Skin of body (tissue), 3 donors: ENCODE data around the gene NUDT9. TPM values are rescaled to one million over a fixed set of nuclear protein-coding genes. Genes with fewer than 3 reads are reported as not detected.

Experiments used
- DNase-seq: peaks from one replicate; lab custom pipeline; 2025; lab: John Stamatoyannopoulos, UW
- small RNA-seq: library from RNA; depleted of rRNA; stranded (forward); fragments of <200 nt; gene quantifications from one replicate; pipeline ENCODE3, GENCODE V24; 2014; ENCODE audit warnings: low replicate concordance
- total RNA-seq: library from RNA; depleted of rRNA; stranded (reverse); fragments of >200 nt; gene quantifications from one replicate; pipeline ENCODE4 v1.2.3, GENCODE V29; 2014

Gene NUDT9
- total RNA-seq, 1 donor from 2014 or later: 15.7 TPM

DNA sequence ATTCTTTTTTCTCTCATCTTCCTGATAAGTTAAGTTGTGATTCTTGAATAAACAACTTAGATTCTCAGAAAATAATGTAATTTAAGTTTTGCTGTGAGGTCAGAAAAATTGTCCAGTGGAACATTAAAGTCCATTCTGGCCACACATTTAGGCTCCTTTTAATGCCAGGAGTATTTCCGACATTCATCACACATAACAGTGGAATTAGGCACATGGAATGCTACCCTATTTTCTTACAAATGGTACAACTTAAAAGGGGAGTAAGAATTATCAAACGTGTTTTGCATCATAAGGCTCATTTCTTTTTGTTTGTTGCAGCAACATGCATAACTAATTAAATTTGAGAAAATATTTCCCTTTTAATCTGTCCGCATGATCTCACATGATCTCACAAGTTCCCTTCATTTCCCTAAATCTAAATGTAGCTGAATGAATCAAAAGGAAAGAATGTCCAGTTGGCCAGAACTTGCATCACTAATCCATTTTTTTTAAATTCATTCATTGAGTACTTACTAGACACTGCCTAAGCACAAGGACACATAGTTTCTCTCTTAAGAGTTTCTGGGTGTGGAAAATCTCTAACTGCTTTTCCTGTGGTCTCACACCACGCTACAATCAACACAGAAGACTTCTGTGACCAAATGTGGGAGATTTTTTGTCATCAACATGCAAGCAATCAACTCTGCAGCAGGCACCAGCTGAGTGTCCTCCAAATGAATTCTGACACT is 84.8 kb downstream of the NUDT9 start:
- DNase-seq: peak; percentile 54

Small RNA genes within 50 kb of the gene (small RNA-seq; reads per million reads assigned to genes)
- gene RN7SL681P: not detected

Other genes starting within 250 kb of the NUDT9 start
- gene KLHL8, start 202.0 kb upstream of the NUDT9 start, total RNA-seq: 21.4 TPM
- gene HSD17B13, start 99.7 kb upstream of the NUDT9 start, total RNA-seq: 0.20 TPM
- 32.0 TPM for gene HSD17B11, start 31.4 kb upstream of the NUDT9 start, total RNA-seq
- 118 TPM for gene SPARCL1, start 106.8 kb downstream of the NUDT9 start, total RNA-seq
- gene DSPP, start 186.0 kb downstream of the NUDT9 start, total RNA-seq: not detected
- not detected for gene DMP1, start 227.7 kb downstream of the NUDT9 start, total RNA-seq